Measurements from ENCODE around the gene HGS.

Gene HGS

DNA sequence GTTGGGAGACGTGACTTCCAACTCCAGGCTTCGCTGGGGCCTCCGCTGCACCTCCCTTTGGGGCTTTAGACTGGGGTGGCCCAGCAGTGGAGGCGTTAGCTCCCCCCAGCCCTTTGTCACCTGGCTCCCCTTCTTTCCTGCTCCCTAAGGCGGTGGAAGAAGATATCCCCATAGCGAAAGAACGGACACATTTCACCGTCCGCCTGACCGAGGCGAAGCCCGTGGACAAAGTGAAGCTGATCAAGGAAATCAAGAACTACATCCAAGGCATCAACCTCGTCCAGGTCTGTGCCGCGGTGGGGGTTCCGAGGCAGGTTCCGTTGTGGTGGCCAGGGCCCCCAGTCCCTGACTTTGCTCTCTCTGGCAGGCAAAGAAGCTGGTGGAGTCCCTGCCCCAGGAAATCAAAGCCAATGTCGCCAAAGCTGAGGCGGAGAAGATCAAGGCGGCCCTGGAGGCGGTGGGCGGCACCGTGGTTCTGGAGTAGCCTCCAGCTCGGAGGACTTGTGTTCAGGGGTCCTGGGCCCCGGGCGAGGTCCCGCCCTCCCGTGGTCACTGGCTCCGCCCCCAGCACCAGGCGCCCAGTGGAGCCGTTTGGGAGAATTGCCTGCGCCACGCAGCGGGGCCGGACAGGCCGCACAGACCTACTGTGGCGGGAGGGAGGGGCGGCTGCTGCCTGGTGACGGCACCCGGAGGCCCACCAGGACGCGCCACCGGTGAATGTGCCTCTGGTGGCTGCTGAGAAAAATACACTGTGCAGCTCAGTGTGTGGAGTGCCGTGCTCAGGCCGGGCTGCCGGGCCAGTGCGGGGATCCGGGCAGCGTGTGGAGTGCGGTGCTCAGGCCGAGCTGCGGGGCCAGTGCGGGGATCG lies 23.2 kb downstream of the HGS start:
- DNase-seq = no peak

DNA sequence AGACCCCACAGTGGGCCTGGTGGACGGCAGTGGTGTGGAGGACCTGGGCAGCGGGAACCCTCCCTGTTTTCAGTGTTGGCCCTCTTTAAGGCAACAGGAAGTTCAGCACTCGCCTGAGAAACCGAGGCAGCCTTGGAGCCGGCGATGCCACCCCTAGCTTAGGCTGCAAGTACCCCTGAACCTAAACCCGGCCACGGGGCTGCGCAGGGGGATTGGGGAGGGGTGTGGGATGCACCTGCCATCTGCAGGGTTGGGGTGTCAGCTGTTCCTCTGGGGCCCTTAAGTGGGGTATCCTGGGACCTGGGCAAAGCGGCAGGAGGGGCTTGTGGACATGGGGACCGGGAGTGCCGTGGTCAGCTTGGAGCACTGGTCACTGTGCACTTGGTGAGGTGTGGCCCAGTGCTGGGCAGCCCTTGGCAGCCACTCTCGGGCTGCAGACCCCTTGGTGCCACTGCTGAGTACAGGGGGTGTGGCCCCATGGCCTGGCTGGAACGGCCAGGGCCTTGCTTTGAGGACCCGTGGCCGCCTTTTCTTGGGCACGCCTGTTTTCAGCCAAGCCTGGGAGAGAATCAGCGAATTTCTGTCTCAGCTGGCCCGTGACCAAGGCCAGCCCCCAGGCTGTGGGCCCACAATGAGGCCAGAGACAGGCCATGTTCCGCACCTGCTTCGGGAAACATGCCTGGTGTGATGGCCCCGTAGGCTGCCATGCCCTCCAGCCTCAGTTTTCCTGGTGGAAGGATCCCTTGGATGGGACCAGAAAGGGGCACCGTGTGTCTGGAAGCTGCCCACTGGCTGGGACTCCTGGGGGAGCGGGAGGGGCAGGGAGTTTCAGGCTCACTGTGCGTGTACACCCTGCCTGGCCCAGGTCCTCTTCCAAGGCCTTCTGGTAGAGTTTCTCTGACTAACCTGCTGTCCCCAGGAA lies 24.2 kb downstream of the HGS start:
- no peak for DNase-seq

DNA sequence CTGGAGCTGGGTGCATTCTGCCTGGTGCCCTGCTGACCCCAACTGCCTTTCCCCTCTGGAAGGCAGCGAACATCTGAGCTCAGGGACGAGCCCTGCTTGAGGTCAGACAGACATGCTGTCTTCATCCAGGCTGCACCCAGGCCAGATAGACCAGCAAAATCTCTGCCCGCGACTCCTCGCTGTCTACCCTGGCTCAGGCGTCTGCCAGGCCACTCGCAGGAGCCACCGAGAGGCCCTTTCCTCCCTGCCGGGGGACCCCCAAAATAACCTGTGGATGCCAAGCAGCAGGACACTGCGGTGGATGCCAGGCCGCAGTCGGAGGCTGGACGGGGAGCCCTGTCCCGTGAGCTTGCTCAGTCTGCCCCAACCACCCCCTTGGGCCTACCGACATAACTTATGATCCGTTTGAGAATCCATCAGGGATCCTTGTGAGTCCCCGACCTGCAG lies 25.0 kb downstream of the HGS start:
- DNase-seq = no peak

DNA sequence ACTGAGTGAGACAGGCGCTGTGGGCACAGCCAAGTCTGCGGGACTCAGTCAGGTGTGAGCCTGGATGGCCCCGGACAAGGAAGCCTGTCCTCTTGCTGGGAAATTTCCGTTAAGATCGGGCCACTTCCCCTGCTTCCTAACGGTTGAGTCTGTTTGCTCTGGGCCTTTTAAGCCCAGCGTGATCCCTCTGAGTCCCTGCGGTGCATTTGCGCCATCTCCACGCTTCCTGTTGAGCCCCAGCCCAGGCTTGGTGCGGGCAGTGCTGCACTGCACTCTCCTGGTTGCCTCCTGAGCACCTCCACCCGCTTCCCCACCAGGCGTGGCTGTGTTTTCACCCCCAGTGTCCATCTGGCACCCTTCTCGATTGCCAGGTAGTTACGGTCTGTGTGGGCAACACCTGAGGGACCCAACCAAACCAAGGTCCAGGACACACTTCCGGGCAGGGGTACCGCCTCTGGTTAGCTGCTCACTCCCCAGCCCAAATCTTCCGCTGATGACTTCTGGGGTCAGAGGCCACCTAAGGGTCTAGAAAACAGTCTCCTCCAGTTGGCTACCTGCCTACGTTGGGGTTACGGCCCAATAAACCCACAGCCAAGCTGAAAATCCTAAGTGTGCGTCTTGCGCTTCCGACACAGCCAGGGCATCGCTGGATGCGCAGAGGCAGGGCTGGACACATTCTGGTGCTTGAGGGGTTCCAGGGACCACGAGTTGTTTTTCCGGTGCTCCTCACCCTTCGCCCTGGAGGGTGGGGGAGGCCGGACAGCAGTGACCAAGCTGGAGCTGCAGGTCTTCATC lies 26.9 kb downstream of the HGS start:
- peak in 2 of 6 experiments; percentile 8 to 17 for DNase-seq

DNA sequence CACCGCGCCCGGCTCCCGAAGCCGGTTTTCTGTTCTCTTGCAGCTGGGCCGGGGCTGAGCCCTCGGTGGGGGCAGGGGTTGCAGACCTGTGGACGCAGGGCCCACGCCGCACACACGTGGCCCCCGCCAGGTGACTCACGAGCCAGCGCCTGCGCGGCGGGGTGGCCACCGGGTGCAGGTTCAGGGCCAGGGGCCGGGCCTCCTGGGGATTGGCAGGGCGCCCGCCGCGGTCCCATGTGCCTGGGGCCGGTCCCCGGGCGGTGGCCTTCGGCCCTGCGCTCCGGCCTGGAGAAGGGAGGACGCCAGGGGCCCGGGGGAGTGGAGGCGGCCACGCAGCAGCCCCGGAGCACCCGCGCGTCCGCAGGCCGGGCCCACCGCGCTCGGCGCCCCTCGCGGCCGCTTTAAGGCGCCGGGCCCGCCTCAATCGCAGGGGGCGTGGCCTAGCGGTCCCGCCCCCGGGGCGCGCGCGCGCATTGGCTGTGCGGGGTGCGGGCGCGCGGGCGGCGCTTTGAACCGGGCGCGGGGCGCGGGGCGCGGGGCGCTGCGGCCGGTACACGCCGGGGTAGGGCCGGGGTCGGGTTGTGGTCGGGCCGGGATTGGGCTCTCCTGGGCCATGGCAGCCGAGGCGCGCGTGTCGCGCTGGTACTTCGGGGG lies 28.1 kb downstream of the HGS start, which contains the start of gene SLC25A10:
TSS of gene SLC25A10 (plus strand) at position 471 of the 654 bp plus-strand sequence. CDS start at position 614, 143 bp downstream.
- DNase-seq = peak; percentile 58 to 87 (median 76)

DNA sequence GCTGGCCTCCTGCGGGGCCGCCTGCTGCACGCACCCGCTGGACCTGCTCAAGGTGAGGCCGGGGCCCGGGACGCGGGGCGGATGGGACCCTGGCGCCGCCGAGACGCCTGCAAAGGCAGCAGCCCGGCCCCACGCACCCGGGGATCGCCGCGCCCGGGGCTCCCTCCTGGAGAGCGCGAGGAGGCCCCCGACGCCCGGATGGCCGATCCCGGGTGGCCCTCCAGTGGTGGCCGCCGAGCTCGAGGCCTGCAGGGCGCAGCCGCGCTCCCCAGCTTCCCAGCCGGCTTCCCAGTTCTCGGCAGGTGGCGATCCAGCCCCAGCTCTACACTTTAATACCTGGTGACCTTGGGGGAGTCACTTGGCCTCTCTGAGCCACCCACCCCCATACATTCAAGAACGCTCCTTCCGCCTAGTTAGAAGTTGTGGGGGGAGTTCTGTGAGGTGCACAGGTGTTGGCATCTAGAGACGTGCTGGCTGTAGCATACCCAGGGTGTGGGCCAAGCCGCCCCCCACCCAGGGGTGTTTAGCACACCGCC lies 28.7 kb downstream of the HGS start:
- DNase-seq = no peak

DNA sequence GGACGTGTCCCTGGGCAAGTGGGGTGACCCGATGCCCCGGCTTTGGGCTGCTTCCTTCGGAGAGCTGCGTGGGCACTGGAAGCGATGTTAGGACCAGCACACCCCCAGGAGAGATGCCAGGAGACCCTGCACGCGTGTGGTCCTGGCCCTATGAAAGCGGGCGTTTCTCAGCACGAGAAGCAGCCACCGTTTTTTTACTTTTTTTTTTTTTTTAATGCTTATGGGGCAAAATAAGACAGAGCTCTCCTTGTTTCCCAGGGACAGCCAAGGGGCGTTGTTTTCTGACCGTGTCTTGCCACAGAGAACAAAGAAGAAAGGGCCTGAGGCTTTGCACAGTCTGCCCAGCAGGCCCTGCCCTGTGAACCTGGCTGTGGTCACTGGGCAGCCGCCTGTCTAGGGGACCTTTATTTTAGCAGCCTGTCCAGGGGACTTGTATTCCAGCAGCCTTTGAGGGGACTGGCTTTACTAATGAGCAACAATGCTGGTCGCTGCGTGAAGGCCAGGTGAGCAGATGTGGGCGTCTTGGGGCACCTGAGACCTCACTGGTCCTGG lies 29.3 kb downstream of the HGS start:
- no peak for DNase-seq

DNA sequence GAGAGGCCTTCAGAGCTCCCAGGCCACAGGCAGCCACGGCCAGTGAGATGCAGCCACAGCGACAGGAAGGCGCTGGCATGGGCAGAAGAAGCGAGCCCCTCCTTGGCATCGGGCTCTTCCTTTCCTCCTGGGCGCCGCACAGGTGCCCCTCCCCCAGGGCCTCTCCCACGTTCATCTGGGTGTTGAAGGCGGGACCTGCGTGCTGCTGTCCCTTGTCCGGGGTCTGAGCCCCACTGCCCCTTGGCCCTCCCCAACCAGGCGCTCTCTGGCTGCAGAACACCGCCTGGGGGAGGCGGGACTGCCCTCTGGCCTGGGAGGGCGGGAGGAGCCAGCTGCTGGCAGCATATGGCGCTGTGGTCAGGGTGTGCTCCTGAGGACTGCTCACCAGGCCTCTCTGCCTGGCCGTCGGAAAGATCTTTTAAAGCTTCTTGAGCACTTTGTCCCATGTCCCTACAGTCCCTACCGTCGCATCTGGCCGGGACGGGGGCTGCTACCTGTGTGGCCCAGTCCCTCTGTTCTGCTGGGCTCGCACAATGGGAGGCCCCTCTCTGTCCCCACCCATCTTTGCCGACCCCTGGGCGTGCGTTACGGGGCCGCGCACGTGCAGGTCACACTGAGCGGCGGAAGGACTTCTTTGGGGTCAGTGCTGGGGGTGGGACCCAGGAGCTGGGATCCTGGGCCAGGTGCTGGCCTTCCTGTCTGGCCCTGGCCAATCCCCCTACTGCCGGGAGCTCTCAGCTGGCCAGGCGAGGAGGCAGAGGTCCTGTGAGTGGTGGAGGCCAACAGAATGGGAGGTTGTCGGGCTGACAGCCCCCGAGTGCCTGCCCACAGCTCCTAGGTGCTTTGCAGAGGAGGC lies 30.0 kb downstream of the HGS start:
- DNase-seq = no peak

DNA sequence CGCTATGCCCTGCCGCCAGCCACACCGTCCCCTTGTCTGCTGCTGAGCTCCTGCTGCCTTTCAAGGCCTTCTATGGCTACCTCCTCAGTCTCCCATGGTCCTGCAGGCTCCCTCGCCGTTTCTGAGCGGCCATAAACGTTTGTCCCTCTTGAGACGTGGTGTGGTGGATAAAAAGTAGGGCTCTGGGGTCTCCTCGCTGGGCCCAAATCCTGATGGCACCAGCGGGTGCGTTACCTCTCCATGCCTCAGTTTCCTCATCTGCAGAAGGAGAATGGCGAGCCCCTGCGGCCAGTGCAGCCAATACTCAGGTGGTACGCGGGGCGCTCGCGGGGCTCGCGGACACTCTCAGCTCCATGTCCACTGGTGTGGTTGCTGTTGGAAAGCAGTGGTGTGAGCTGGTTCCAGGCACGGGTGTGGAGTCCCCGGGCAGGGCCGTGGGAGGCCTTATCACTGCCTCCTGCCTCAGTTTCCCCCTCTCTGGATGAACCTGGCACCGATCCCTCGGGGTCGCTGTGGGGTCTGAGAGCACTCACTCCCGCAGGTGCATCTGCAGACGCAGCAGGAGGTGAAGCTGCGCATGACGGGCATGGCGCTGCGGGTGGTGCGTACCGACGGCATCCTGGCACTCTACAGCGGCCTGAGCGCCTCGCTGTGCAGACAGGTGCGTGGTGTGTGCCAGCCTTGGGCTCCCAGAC lies 30.7 kb downstream of the HGS start:
- no peak for DNase-seq

DNA sequence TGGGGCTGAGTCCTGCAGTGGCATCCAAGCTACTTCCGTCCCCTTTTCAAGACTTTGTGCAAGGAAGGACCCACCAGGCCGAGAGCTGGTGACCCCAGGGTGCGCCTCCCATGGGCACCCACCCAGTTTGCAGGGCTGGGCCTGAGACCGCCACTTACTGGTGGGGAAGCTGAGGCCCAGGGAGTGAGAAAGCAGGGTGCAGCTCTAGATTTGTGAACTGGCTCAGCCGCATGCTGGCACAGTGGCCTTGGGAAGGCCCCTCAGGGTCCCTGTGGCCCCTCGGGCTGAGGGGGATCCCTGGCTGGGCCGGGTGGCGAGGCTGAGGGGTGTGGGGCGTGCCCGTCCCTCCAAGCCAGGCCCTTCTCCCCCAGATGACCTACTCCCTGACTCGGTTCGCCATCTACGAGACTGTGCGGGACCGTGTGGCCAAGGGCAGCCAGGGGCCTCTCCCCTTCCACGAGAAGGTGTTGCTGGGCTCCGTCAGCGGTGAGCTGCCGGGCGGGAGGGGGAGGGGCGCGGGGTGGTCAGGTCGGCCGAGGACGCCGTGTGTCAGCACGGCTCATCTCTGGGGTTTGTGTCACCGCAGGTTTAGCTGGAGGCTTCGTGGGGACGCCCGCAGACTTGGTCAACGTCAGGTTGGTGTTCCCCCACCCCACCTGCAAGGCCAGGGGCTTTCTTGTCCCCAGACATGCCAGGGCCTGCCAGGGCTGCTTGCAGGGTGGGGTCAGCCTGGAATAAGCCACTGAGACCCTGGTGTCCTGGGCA lies 31.5 kb downstream of the HGS start:
- DNase-seq = no peak

DNA sequence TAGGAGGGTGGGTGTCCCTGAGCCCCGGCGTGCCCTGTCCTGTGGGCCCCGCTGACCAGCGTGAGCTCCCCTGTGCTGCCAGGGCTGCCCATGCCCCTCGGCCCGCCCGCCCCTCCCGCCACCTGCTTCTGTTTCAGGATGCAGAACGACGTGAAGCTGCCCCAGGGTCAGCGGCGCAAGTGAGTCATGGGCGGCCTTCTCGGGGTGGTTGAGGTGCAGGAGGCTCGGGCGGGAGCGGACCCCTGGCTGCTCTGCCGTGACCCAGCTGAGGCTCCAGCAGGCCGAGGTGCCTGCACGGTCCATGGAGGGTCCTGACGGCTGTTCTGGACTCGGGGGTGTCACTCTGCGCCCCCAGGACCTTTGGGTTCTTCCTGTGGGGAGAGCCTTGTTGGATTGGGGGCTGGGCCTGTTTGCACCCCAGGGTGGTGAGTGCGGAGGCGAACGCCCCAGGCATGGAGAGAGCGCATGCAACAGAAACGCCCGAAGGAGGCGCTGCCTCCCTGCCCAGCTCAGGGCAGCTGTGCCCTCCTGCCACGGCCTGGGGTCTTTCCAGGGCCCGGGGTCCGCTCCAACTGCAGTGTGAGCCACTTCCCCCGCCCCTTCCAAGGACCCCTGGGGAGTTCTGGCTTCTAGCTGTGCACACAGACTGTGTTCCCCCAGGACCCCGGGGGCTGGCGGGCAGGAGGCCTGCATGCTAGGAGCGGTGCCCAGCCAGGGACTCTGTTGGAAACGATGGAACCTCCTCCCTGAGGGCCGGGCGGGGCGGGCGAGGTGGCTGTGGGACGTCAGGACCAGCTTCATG lies 32.3 kb downstream of the HGS start:
- DNase-seq = no peak

DNA sequence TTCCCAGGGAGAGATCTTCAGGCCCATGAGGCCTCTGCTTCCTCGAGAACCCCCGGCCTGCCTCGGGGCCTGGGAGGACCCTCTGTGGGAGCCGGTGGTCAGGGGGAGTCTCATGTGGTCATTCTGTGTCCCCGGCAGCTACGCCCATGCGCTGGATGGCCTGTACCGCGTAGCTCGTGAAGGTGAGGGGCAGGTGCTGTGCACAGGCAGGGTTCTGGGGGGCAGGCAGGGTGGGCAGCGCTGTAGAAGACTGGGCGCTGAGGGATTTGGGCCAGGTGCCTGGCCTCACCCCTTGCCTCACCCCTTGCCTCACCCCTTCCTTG lies 32.8 kb downstream of the HGS start:
- DNase-seq = no peak

DNA sequence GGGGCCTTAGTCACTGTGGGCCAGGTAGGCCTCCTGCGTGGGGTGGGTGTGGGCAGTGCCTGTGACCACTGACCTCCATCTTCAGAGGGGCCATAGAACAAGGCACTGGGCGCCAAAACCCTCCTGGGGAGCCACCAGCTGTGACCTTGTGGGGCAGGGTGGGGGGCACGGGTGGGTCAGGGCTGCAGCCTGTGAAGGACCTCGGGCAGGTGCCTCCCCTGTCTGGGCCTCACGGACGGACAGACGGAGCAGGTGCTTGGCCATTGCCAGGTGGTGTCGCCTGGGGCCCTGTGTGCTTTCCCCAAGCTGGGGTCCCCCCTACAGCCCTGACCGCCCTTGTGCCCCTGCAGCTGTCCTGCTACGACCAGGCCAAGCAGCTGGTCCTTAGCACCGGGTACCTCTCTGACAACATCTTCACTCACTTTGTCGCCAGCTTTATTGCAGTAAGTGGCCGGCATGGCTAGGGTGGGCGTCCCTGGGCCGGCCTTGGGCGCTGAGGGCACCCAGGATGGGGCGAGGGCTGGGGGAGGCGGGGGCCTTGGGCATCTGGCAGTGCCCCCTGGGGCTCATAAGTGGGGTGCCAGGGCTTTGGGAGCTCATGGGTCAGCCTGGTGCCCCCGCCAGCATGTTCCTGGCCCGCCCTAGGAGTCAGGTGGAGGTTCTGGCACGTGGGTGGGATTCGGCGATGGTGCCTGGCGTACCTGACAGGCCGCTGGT lies 33.4 kb downstream of the HGS start:
- DNase-seq = no peak

DNA sequence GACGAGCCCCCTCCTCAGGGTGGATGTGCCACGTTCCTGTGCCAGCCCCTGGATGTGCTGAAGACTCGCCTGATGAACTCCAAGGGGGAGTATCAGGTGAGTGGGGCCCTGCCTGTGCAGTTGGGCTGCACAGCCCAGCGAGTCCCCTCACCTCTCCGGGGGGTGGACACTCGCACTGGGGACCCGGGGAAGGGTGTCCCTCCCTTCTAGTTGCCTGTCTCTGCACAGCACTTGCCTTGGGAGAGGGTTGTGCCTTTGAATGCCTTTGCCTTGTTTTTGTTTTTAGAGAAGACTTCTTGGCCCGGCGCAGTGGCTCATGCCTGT lies 33.9 kb downstream of the HGS start:
- no peak for DNase-seq

DNA sequence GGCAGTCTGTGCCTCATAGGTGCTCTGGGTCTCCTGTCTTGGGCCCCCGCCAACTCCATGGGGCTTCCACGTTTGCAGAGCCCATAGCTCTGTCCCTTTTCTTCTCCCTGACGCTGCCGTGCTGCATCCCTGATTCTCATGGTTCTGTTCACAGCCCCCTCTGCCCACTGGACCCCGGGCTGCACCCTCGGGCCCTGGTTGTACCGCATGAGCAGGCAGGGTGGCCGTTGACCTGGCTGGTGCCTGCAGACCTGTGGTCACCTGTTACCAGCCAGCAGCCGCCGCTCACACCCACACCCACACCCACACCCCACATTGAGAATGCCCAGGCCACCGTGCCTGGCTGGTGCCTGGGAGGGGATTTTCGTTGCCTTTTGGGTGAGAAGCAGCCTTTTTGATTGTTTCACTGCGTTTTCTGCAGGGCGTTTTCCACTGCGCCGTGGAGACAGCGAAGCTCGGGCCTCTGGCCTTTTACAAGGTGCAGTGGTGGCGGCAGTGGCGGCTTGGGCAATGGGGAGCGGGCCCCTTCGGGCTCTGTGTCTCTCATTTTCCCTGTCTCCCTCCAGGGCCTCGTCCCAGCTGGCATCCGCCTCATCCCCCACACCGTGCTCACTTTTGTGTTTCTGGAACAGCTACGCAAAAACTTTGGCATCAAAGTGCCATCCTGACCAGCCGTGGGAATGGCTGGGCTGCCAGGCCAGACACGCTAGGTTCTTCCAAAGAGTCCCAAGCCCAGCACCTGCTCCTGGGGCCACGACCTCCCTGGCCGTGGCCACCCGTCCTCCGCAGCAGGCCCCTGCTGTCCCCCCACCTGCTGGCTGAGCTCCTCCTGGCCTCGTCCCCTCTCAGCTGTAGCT lies 35.8 kb downstream of the HGS start:
- no peak for DNase-seq

DNA sequence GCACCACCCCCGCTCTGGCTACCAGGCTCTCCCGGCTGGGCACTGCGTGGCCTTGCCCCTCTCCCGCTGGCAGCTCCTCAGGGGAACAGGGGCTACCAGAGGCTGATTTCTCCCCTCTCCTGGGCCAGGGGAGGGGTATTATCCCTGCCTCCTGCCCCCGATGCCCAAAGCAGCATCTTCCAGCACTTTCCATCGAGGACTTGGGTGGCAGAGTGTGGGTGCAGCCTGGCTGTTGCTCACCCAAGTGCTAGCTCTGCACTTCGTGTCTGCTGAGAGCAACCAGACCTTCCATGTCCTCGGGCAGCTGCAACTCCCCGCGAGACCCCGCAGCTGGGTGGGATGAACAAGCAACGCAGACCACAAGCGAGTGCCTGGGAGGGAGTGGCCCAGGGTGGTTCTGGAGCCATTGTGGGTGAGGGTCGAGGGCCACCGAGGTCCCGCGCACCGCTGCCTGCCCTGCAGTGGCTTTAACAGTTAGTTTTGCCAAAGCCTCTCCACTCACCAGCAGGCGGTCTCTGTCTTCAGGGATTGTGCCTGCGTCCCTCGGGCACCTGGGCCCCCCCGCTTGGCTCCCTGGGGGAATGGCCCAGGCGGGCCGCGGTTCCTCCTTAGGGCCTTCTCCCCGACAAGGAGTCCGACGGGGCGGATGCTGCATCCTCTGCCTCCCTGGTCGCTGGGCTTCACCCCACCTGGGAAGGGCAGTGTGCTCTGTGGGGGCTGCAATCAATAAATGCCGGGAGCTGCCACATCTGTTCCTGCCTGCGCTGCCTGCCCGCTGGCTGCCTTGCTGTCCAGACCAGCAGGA lies 36.7 kb downstream of the HGS start:
- DNase-seq = no peak
